ENCODE data around the gene SLC39A11. TPM values are rescaled to one million over a fixed set of nuclear protein-coding genes. Genes with fewer than 3 reads are reported as not detected.

The SLC39A11 gene
- total and polyA plus RNA-seq, 2 of the 13 experiments (the other 11 are each of a cell fraction or from before 2014, with no cell fraction given) = 17.2 to 31.5 TPM

- TF ChIP-seq HNRNPH1 (optimal IDR thresholded peaks at IDR 0.05; ENCODE audit: low read depth, low read length) (peak; percentile 57), ZNF260 (CRISPR knock-in tag; IDR thresholded peaks at IDR 0.05; ENCODE audit: borderline replicate concordance, low read depth) (no peak), PHF21A (CRISPR knock-in tag; IDR thresholded peaks at IDR 0.05) (peak; percentile 34; the same call in 1 of the 2 replicates), SMAD1 (CRISPR knock-in tag; IDR thresholded peaks at IDR 0.05; ENCODE audit: borderline replicate concordance, low read depth) (peak; percentile 58), ZXDC (CRISPR knock-in tag; IDR thresholded peaks at IDR 0.05) (peak; percentile 66), FOXA3 (CRISPR knock-in tag; IDR thresholded peaks at IDR 0.05) (no peak), ZMAT3 (CRISPR knock-in tag; conservative IDR thresholded peaks at IDR 0.05) (peak; percentile 5; the same call in 1 of the 2 replicates), ZNF556 (CRISPR knock-in tag; IDR thresholded peaks at IDR 0.05; ENCODE audit: borderline replicate concordance) (no peak), ZNF839 (CRISPR knock-in tag; IDR thresholded peaks at IDR 0.05; ENCODE audit: borderline replicate concordance) (0 out of 2 replicates have a peak, but pooled peaks have one; percentile 24), NFKBIZ (CRISPR knock-in tag; IDR thresholded peaks at IDR 0.05) (0 out of 2 replicates have a peak, but pooled peaks have one; percentile 20), SMARCC2 (IDR thresholded peaks at IDR 0.05) (no peak), PHF8 (CRISPR knock-in tag; IDR thresholded peaks at IDR 0.05) (peak; percentile 50; the same call in 1 of the 2 replicates), MYC (CRISPR knock-in tag; IDR thresholded peaks at IDR 0.05; ENCODE audit: borderline replicate concordance) (no peak), POLR2G (IDR thresholded peaks at IDR 0.05; ENCODE audit: low read depth, low read length) (peak; percentile 3), U2AF2 (IDR thresholded peaks at IDR 0.05; ENCODE audit: low read depth, low read length) (0 out of 2 replicates have a peak, but pooled peaks have one; percentile 49), ZNF552 (CRISPR knock-in tag; IDR thresholded peaks at IDR 0.05; ENCODE audit: borderline replicate concordance) (no peak), KLF12 (CRISPR knock-in tag; IDR thresholded peaks at IDR 0.05; ENCODE audit: borderline replicate concordance) (no peak), GATAD1 (CRISPR knock-in tag; IDR thresholded peaks at IDR 0.05) (no peak), NFRKB (IDR thresholded peaks at IDR 0.05) (no peak), THRA (CRISPR knock-in tag; IDR thresholded peaks at IDR 0.05; ENCODE audit: borderline replicate concordance) (no peak), RFXAP (CRISPR knock-in tag; IDR thresholded peaks at IDR 0.05; ENCODE audit: borderline replicate concordance) (0 out of 2 replicates have a peak, but pooled peaks have one; percentile 42)
- TF ChIP-seq, protein P1, sequence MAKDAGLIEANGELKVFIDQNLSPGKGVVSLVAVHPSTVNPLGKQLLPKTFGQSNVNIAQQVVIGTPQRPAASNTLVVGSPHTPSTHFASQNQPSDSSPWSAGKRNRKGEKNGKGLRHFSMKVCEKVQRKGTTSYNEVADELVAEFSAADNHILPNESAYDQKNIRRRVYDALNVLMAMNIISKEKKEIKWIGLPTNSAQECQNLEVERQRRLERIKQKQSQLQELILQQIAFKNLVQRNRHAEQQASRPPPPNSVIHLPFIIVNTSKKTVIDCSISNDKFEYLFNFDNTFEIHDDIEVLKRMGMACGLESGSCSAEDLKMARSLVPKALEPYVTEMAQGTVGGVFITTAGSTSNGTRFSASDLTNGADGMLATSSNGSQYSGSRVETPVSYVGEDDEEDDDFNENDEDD (CRISPR knock-in tag; IDR thresholded peaks at IDR 0.05; ENCODE audit: borderline replicate concordance) = no peak
- TF ChIP-seq, protein P2, sequence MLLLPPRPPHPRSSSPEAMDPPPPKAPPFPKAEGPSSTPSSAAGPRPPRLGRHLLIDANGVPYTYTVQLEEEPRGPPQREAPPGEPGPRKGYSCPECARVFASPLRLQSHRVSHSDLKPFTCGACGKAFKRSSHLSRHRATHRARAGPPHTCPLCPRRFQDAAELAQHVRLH (CRISPR knock-in tag; IDR thresholded peaks at IDR 0.05; ENCODE audit: borderline replicate concordance, low read depth) = no peak
- TF ChIP-seq, protein P3, sequence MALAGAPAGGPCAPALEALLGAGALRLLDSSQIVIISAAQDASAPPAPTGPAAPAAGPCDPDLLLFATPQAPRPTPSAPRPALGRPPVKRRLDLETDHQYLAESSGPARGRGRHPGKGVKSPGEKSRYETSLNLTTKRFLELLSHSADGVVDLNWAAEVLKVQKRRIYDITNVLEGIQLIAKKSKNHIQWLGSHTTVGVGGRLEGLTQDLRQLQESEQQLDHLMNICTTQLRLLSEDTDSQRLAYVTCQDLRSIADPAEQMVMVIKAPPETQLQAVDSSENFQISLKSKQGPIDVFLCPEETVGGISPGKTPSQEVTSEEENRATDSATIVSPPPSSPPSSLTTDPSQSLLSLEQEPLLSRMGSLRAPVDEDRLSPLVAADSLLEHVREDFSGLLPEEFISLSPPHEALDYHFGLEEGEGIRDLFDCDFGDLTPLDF (CRISPR knock-in tag; IDR thresholded peaks at IDR 0.05) = no peak
Observed at GRCh38 chr17:73091770-73092522, 542 bp downstream of the SLC39A11 start (continued).

All from HepG2 (cell line).